ENCODE results near the gene IDUA. TPM values are rescaled to one million over a fixed set of nuclear protein-coding genes. Genes with fewer than 3 reads are reported as not detected.
A peak's percentile ranks its signal among the peaks of the same experiment; 100 is the strongest.

Gene IDUA
- total RNA-seq, 1 donor from 2014 or later = 14.9 TPM

GRCh38 chr4:968621-969394 lies 18.0 kb upstream of the IDUA start:
- peaks cover 19% of the 10 kb centered on the region for H3K27me3 Mint-ChIP-seq (ENCODE audit: unreplicated experiment)

GRCh38 chr4:970046-970745 lies 16.6 kb upstream of the IDUA start:
- DNase-seq (ENCODE audit: low spot score) = no peak
- Mint-ChIP-seq H3K36me3 (ENCODE audit: low read depth, unreplicated experiment) (peaks cover 3% of the 10 kb centered on the region), H3K27ac (ENCODE audit: unreplicated experiment) (peak overlapping the region; percentile 24), H3K4me3 (ENCODE audit: unreplicated experiment) (peak overlapping the region; percentile 47), H3K4me1 (ENCODE audit: unreplicated experiment) (no peaks in the 10 kb centered on the region), H3K27me3 (ENCODE audit: unreplicated experiment) (peaks cover 20% of the 10 kb centered on the region), H3K9me3 (ENCODE audit: unreplicated experiment) (no peaks in the 10 kb centered on the region)
- no peak for TF ChIP-seq CTCF (IDR thresholded peaks at IDR 0.05; ENCODE audit: unreplicated experiment)

More at GRCh38 chr4:968621-969394, 18.0 kb upstream of the IDUA start:
- Mint-ChIP-seq H3K36me3 (ENCODE audit: low read depth, unreplicated experiment) (peaks cover 3% of the 10 kb centered on the region), H3K9me3 (ENCODE audit: unreplicated experiment) (no peaks in the 10 kb centered on the region), H3K4me3 (ENCODE audit: unreplicated experiment) (no peak overlapping the region), H3K27ac (ENCODE audit: unreplicated experiment) (no peak overlapping the region), H3K4me1 (ENCODE audit: unreplicated experiment) (no peaks in the 10 kb centered on the region)
- DNase-seq (ENCODE audit: low spot score) = no peak
- no peak for TF ChIP-seq CTCF (IDR thresholded peaks at IDR 0.05; ENCODE audit: unreplicated experiment)

- Mint-ChIP-seq H3K9me3 (ENCODE audit: unreplicated experiment) (no peaks in the 10 kb centered on the region), H3K4me3 (ENCODE audit: unreplicated experiment) (peak overlapping the region; percentile 47), H3K27ac (ENCODE audit: unreplicated experiment) (no peak overlapping the region), H3K36me3 (ENCODE audit: low read depth, unreplicated experiment) (peaks cover under 1% of the 10 kb centered on the region), H3K27me3 (ENCODE audit: unreplicated experiment) (peaks cover 18% of the 10 kb centered on the region), H3K4me1 (ENCODE audit: unreplicated experiment) (no peaks in the 10 kb centered on the region)
- TF ChIP-seq CTCF (IDR thresholded peaks at IDR 0.05; ENCODE audit: unreplicated experiment) = no peak
- no peak for DNase-seq (ENCODE audit: low spot score)
Measured at GRCh38 chr4:970854-971520, 15.9 kb upstream of the IDUA start.

GRCh38 chr4:971666-972500 lies 15.0 kb upstream of the IDUA start:
- peaks cover 18% of the 10 kb centered on the region for H3K27me3 Mint-ChIP-seq (ENCODE audit: unreplicated experiment)
- no peak overlapping the region for H3K27ac Mint-ChIP-seq (ENCODE audit: unreplicated experiment)
- H3K9me3 Mint-ChIP-seq (ENCODE audit: unreplicated experiment) = no peaks in the 10 kb centered on the region
- no peaks in the 10 kb centered on the region for H3K36me3 Mint-ChIP-seq (ENCODE audit: low read depth, unreplicated experiment)
- H3K4me1 Mint-ChIP-seq (ENCODE audit: unreplicated experiment) = no peaks in the 10 kb centered on the region
- DNase-seq (ENCODE audit: low spot score) = no peak
- H3K4me3 Mint-ChIP-seq (ENCODE audit: unreplicated experiment) = no peak overlapping the region
- TF ChIP-seq CTCF (IDR thresholded peaks at IDR 0.05; ENCODE audit: unreplicated experiment) = no peak
